AG09319 (cell line): ENCODE measurements around the gene XRCC6.
"Not testable (repeated sequence)": the region's sequence is repeated elsewhere in the genome, so short reads cannot be mapped to it uniquely, and the experiment has no call there.

Source experiments
- DNase-seq: peaks from one replicate; pipeline ENCODE4 v3.0.0-alpha.2; 2010; ENCODE audit warnings: low read depth; ENCODE audit errors: extremely low read depth
- CTCF ChIP-seq: IDR thresholded peaks from 2 replicates; pipeline ENCODE4 v1.5.1; 2011; ENCODE audit warnings: low read depth, mild to moderate bottlenecking, inconsistent platforms, low read length, moderate library complexity

The XRCC6 gene

DNA sequence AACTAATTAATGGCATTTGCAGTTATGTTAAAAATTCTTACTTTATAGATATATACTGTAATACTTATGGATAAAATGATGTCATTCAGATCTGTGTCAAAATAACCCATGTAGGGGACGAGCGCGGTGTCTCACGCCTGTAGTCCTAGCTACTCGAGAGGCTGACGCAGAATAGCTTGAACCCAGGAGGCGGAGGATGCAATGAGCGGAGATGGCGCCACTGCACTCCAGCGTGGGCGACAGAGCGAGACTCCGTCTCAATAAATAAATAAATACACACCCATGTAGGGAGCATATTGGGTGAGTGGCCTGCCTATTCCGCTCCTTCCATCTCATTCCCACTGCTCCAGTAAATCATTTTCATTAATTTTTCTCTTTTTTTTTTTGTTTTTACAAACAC is 60.5 kb downstream of the XRCC6 start:
- no peak for DNase-seq
- TF ChIP-seq CTCF: no peak

DNA sequence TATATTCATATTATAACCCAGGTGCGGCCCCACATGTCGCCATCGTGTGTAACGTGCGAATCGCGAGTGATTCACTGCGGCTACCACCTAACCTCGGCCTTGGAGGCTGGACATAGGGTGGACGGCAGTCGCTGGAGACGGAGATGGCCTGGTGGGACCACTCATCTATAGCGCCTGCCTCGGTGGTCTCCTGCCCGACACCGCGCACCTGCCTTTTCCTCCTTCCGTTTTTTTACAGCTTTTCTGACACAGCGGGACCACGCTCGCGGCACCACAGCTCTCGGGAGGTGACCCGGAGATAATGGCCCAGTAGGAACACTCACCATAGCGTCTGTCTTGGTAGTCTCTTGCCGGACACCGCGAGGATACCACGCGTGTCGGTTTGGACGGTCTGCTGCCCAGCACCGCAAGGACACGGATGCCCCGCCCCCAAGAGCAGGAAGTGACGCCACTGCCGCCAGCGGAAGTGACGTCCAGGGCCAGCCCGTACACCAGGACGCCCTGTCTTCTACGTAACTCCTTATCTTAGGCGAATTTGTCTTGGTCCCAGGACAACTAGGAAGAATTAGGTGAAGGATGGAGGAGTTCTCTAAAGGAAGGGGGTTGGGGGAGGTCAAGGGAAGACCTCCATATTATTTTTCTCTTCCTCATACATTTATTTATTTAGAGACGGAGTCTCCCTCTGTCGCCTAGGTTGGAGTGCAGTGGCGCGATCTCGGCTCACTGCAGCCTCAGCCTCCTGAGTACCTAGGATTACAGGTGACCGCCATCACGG is 61.1 kb downstream of the XRCC6 start:
- DNase-seq: peak; percentile 62
- TF ChIP-seq CTCF: no peak

- no peak for TF ChIP-seq CTCF
- no peak for DNase-seq
Observed at GRCh38 chr22:41683052-41683451, 62.0 kb downstream of the XRCC6 start.

- no peak for TF ChIP-seq CTCF
- DNase-seq: no peak
Observed at GRCh38 chr22:41683616-41684015, 62.5 kb downstream of the XRCC6 start.

DNA sequence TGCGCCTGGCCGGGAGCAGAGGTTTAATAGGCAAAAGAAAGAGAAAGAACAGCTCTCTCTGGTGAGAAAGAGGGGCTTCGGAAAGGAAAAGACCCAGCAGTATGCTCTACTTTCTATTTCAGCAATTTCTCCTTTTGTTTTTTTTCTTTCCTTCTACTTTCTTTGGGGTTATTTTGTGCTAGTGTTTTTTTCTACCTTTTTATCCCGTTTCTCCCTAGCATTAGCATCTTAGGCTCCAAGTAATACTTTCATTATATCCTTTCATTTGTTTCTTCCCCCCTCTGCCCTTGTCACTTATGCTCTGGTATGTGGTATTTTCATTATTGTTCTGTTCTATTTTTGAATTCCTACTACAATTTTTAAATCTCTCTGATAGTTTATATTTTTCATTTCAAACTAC is 63.1 kb downstream of the XRCC6 start:
- no peak for TF ChIP-seq CTCF
- no peak for DNase-seq

- not testable (repeated sequence) for DNase-seq
Observed at GRCh38 chr22:41686890-41687289, 65.8 kb downstream of the XRCC6 start.

DNA sequence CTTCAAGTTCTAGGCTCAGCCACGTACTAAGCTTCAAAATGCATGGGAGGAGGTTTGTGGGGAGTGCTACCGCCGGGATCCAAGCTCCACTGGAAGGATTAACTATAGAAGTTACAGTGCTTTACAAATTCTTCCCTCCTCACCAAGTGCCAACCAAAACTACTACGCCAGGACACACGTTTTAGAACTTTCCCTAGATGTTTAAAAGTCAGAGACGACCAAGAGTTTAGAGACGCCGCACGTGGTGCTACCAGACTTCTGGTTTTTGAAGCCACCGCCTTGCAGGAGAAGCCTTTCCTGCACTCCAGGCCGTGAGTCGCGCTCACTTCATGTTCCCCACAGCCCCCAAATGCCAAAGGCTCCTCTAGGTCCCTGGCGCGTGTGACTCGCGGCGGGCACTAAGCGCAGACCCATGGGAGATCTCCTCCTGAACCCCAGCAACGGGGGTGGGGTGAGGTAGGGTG is 66.8 kb downstream of the XRCC6 start:
- no peak for TF ChIP-seq CTCF
- no peak for DNase-seq
